Measurements from ENCODE around the gene DMRTC2.

- TF ChIP-seq POLR2AphosphoS5 (IDR thresholded peaks at IDR 0.05) (no peak), POLR2A (IDR thresholded peaks at IDR 0.05) (no peak)
- TF ChIP-seq, protein P1, sequence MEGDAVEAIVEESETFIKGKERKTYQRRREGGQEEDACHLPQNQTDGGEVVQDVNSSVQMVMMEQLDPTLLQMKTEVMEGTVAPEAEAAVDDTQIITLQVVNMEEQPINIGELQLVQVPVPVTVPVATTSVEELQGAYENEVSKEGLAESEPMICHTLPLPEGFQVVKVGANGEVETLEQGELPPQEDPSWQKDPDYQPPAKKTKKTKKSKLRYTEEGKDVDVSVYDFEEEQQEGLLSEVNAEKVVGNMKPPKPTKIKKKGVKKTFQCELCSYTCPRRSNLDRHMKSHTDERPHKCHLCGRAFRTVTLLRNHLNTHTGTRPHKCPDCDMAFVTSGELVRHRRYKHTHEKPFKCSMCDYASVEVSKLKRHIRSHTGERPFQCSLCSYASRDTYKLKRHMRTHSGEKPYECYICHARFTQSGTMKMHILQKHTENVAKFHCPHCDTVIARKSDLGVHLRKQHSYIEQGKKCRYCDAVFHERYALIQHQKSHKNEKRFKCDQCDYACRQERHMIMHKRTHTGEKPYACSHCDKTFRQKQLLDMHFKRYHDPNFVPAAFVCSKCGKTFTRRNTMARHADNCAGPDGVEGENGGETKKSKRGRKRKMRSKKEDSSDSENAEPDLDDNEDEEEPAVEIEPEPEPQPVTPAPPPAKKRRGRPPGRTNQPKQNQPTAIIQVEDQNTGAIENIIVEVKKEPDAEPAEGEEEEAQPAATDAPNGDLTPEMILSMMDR (IDR thresholded peaks at IDR 0.05) = no peak
Observed at GRCh38 chr19:41876847-41877832, 32.3 kb downstream of the DMRTC2 start, which contains the start of gene CD79A.
